ENCODE measurements around the gene TLR3.
"Not testable (repeated sequence)": the region's sequence is repeated elsewhere in the genome, so short reads cannot be mapped to it uniquely, and the experiment has no call there.

The TLR3 gene

GRCh38 chr4:186068581-186069348 is at the start of gene TLR3:
Gene TLR3, plus strand, starts transcription at chr4:186069156. Its CDS starts 7,464 bp downstream, at chr4:186076620.
- no peak for DNase-seq

GRCh38 chr4:186019269-186019668 is 49.7 kb upstream of the TLR3 start:
- DNase-seq = no peak

GRCh38 chr4:186020106-186020792 is 48.7 kb upstream of the TLR3 start:
- DNase-seq = no peak

GRCh38 chr4:186020793-186021407 is 48.1 kb upstream of the TLR3 start:
- DNase-seq = no peak

- peak; percentile 42 for DNase-seq
Measured at GRCh38 chr4:186021461-186022167, 47.3 kb upstream of the TLR3 start.

- no peak for DNase-seq
Measured at GRCh38 chr4:186023975-186024374, 45.0 kb upstream of the TLR3 start.

GRCh38 chr4:186024637-186025407 is 44.1 kb upstream of the TLR3 start:
- DNase-seq = no peak

- DNase-seq = no peak
Measured at GRCh38 chr4:186025408-186025690, 43.6 kb upstream of the TLR3 start.

- DNase-seq = no peak
Measured at GRCh38 chr4:186027405-186027804, 41.6 kb upstream of the TLR3 start.

- DNase-seq = no peak
Measured at GRCh38 chr4:186029571-186030398, 39.2 kb upstream of the TLR3 start.

- no peak for DNase-seq
Measured at GRCh38 chr4:186030399-186030775, 38.6 kb upstream of the TLR3 start.

- no peak for DNase-seq
Measured at GRCh38 chr4:186030795-186031194, 38.2 kb upstream of the TLR3 start.

GRCh38 chr4:186032259-186032658 is 36.7 kb upstream of the TLR3 start:
- no peak for DNase-seq

- DNase-seq = no peak
Measured at GRCh38 chr4:186033027-186033426, 35.9 kb upstream of the TLR3 start.

- not testable (repeated sequence) for DNase-seq
Measured at GRCh38 chr4:186034613-186035012, 34.3 kb upstream of the TLR3 start.

- DNase-seq = no peak
Measured at GRCh38 chr4:186036976-186037581, 31.9 kb upstream of the TLR3 start.

GRCh38 chr4:186037692-186038658 is 31.0 kb upstream of the TLR3 start:
- DNase-seq = peak; percentile 57

- DNase-seq = peak; percentile 34
Measured at GRCh38 chr4:186039697-186040096, 29.3 kb upstream of the TLR3 start.

- no peak for DNase-seq
Measured at GRCh38 chr4:186040316-186040715, 28.6 kb upstream of the TLR3 start.

GRCh38 chr4:186047501-186047900 is 21.5 kb upstream of the TLR3 start:
- DNase-seq = not testable (repeated sequence)
